Sigmoid colon (tissue), 4 donors: Measurements from ENCODE around the gene INTS6.

Source experiments
- CTCF ChIP-seq, 4 experiments: fragments of 450-650 bp in 3 of 4; fragments of 200-600 bp in 1 of 4; IDR thresholded peaks; one replicate each; pipeline ENCODE4 v1.5.1; 2016 to 2019; ENCODE audit warnings: antibody characterized with exemption in 4 of 4, mild to moderate bottlenecking in 3 of 4, moderate library complexity in 2 of 4
- EP300 ChIP-seq, 4 donors: sonication (generic); formaldehyde crosslinking; IDR thresholded peaks; one replicate each; pipeline ENCODE4 v1.6.1; 2017; ENCODE audit warnings: antibody characterized with exemption in 4 of 4
- POLR2A ChIP-seq, 2 donors: fragments of 450-650 bp; IDR thresholded peaks; one replicate each; pipeline ENCODE4 v1.6.1; 2016; ENCODE audit warnings: antibody characterized with exemption in 2 of 2, mild to moderate bottlenecking in 2 of 2, moderate library complexity in 2 of 2
- POLR2AphosphoS5 ChIP-seq, 4 donors: sonication (generic); formaldehyde crosslinking; IDR thresholded peaks; one replicate each; pipeline ENCODE4 v1.6.1; 2017; ENCODE audit warnings: antibody characterized with exemption in 4 of 4

- TF ChIP-seq POLR2A (IDR thresholded peaks at IDR 0.05) (no peak), CTCF (IDR thresholded peaks at IDR 0.05) (no peak), EP300 (IDR thresholded peaks at IDR 0.05) (no peak), POLR2AphosphoS5 (IDR thresholded peaks at IDR 0.05) (no peak)
Measured at GRCh38 chr13:51346397-51346796, 106.4 kb downstream of the INTS6 start.
